CD4-positive, alpha-beta memory T cell (primary cell): ENCODE measurements around the gene DPEP3. TPM values are rescaled to one million over a fixed set of nuclear protein-coding genes. Genes with fewer than 3 reads are reported as not detected.
A peak's percentile ranks its signal among the peaks of the same experiment; 100 is the strongest.

ENCODE experiments used
- CTCF ChIA-PET: fragments of 350-600 bp; sonication (Branson Sonifier 250); formaldehyde crosslinking; loops from one replicate; lab custom pipeline; 2021; ENCODE audit warnings: inconsistent platforms; ENCODE audit not compliant: partially characterized antibody; lab: Charles Lee
- POLR2A ChIA-PET: fragments of 350-600 bp; sonication (Branson Sonifier 250); formaldehyde crosslinking; loops from one replicate; lab custom pipeline; 2021; ENCODE audit not compliant: partially characterized antibody; lab: Charles Lee
- DNase-seq, 5 donors: peaks; one replicate each; pipeline versions ENCODE4 v3.0.0 to v3.0.0-alpha.2; 2020 to 2022; ENCODE audit warnings: mixed read lengths in 1 of 5
- H3K27ac ChIP-seq: one replicate; pipeline ENCODE4 v1.7.0; 2013; ENCODE audit warnings: low read depth, low read length
- H3K27me3 ChIP-seq: 2 replicates; pipeline ENCODE4 v1.7.0; 2013; ENCODE audit warnings: mild to moderate bottlenecking, low read length, moderate library complexity; ENCODE audit not compliant: insufficient read depth
- H3K36me3 ChIP-seq: 2 replicates; pipeline ENCODE4 v1.7.0; 2013; ENCODE audit warnings: mild to moderate bottlenecking, low read length, moderate library complexity; ENCODE audit not compliant: insufficient read depth
- H3K4me1 ChIP-seq: 2 replicates; pipeline ENCODE4 v1.7.0; 2013; ENCODE audit warnings: mild to moderate bottlenecking, low read length, moderate library complexity; ENCODE audit not compliant: insufficient read depth
- H3K4me3 ChIP-seq, 2 donors: one replicate each; pipeline ENCODE4 v1.7.0; 2013; ENCODE audit warnings: low read length in 2 of 2, mild to moderate bottlenecking in 1 of 2
- H3K9me3 ChIP-seq, 2 donors: one replicate each; pipeline ENCODE4 v1.7.0; 2013; ENCODE audit warnings: low read length in 2 of 2, control low read depth in 1 of 2; ENCODE audit not compliant: control insufficient read depth in 1 of 2
- H3K27ac Mint-ChIP-seq, 7 donors: one replicate each; pipeline ENCODE4 v1.8.0; 2020 to 2021; ENCODE audit warnings: mixed read lengths in 7 of 7, mild to moderate bottlenecking in 6 of 7, inconsistent platforms in 3 of 7, moderate library complexity in 3 of 7
- H3K27me3 Mint-ChIP-seq, 2 donors: one replicate each; pipeline ENCODE4 v1.8.0; 2020 to 2021; ENCODE audit warnings: mixed read lengths in 2 of 2
- H3K36me3 Mint-ChIP-seq, 2 donors: one replicate each; pipeline ENCODE4 v1.8.0; 2020 to 2021; ENCODE audit warnings: mixed read lengths in 2 of 2, inconsistent platforms in 1 of 2, mild to moderate bottlenecking in 1 of 2
- H3K4me1 Mint-ChIP-seq, 4 donors: one replicate each; pipeline ENCODE4 v1.8.0; 2020 to 2021; ENCODE audit warnings: mixed read lengths in 4 of 4, mild to moderate bottlenecking in 1 of 4
- H3K4me3 Mint-ChIP-seq, 8 donors: one replicate each; pipeline ENCODE4 v1.8.0; 2020 to 2021; ENCODE audit warnings: mixed read lengths in 8 of 8, mild to moderate bottlenecking in 7 of 8, moderate library complexity in 6 of 8, inconsistent platforms in 3 of 8
- H3K9me3 Mint-ChIP-seq, 8 donors: one replicate each; pipeline ENCODE4 v1.8.0; 2020 to 2021; ENCODE audit warnings: mixed read lengths in 8 of 8, mild to moderate bottlenecking in 5 of 8, inconsistent platforms in 3 of 8, moderate library complexity in 1 of 8
- intact Hi-C: fragments of 100-400 bp; cut with micrococcal nuclease; formaldehyde crosslinking; loops from one replicate; pipeline ENCODE4 v1.15.1; 2023
- polyA plus RNA-seq, 2 donors: library from polyadenylated mRNA; unstranded; fragments of 300-500 nt; fragmentation: Illumina TruSeq; gene quantifications; one replicate each; pipeline ENCODE4 v1.2.3, GENCODE V29; 2021
- total RNA-seq, 2 experiments: library from RNA; stranded (reverse); gene quantifications; one replicate each; pipeline ENCODE4 v1.2.3, GENCODE V29; 2021

Gene DPEP3
- total and polyA plus RNA-seq, 4 experiments from 2014 or later: 0.91 to 1.2 TPM; not detected in 2

DNA sequence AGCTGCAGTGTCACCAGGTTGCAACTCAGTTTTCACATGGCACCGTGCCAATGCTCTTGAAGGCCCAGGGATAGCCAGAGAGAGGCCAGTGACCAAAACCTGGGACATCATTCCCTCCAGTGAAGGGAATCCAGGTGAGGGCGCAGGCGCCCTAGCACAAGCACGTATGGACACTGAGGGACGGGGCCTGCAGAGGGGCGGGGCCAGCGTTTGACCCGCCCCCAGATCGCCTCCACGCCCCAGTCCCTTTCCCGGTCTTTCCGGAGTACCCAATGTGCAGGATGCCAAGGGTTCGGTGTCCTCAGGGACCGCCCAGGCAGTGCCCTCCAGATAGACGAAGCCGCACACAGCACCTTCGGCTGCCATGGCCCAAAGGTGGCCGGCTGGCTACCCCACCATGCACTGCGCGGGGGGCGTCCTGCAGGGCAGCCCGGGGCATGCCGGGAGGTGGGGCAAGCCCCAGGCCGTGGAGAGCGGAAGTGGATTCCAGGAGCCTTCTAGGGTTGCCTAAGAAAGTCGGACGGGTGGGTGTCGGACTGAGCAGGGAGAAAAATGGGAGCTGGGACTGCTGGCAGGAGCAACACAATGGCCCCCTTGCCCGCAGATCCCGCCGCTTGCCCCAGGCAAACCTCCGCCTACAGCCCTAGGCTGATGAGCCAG lies 16.5 kb downstream of the DPEP3 start:
- no peak overlapping the region for H3K27ac Mint-ChIP-seq
- no peaks in the 10 kb centered on the region for H3K27me3 Mint-ChIP-seq
- no peaks in the 10 kb centered on the region for H3K9me3 Mint-ChIP-seq
- H3K4me1 Mint-ChIP-seq: peaks cover 9 to 28% (median 15%) of the 10 kb centered on the region in 4 donors
- Histone ChIP-seq H3K4me1 (peaks cover 17% of the 10 kb centered on the region), H3K27ac (no peak overlapping the region), H3K4me3 (no peak overlapping the region), H3K27me3 (no peaks in the 10 kb centered on the region), H3K36me3 (peaks cover 13% of the 10 kb centered on the region), H3K9me3 (no peaks in the 10 kb centered on the region)
- ChIA-PET CTCF (interaction anchor here (0.8 to 1.7 kb wide), 3 partner anchors 21 to 101 kb away, joined by 3 to 4 read pairs (median 3); no protein-coding TSS in a partner anchor), POLR2A (interaction anchor here (1.0 kb wide), 1 partner anchor 23 kb away, joined by 4 read pairs; no protein-coding TSS in a partner anchor)
- H3K4me3 Mint-ChIP-seq: no peak overlapping the region
- no peak for DNase-seq
- intact Hi-C loops: no loop called here
- peaks cover 9 to 14% of the 10 kb centered on the region in 2 donors for H3K36me3 Mint-ChIP-seq

DNA sequence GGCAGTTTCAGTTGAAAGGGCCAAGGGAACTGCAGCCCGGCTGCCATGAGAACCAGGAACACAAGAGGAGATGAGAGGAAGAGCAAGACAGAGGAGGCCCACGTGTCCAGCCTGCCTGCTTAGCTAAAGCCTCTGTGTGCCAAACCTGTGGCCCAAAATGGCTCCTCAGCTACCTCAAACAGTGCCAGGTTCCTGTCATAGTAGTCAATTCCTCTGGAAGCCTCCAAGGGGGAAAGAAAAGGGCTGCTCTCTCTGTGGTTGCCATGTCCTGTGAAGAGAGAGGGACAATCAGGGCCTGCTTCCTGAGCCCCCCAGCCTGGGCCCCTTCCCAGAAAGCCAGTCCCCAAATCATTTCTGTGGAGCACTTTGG lies 17.0 kb downstream of the DPEP3 start:
- no peaks in the 10 kb centered on the region for H3K9me3 ChIP-seq
- H3K4me1 ChIP-seq: peaks cover 17% of the 10 kb centered on the region
- H3K27ac ChIP-seq: no peak overlapping the region
- Mint-ChIP-seq H3K4me1 (peaks cover 9 to 28% (median 15%) of the 10 kb centered on the region in 4 donors), H3K27ac (no peak overlapping the region), H3K9me3 (peaks cover 0 to 1% (median 0%) of the 10 kb centered on the region in 8 donors), H3K27me3 (no peaks in the 10 kb centered on the region), H3K36me3 (peaks cover 12 to 19% of the 10 kb centered on the region in 2 donors), H3K4me3 (peak overlapping the region in 1 of 8 donors; percentile 20)
- no peak for DNase-seq
- intact Hi-C loops: no loop called here
- H3K4me3 ChIP-seq: no peak overlapping the region
- H3K27me3 ChIP-seq: no peaks in the 10 kb centered on the region
- CTCF ChIA-PET: interaction anchor here (0.6 to 1.7 kb wide), 3 partner anchors 21 to 97 kb away, joined by 3 read pairs; no protein-coding TSS in a partner anchor
- H3K36me3 ChIP-seq: peaks cover 18% of the 10 kb centered on the region
- POLR2A ChIA-PET: interaction anchor here (0.9 to 1.0 kb wide), 2 partner anchors 22 to 27 kb away, joined by 3 to 4 read pairs; no protein-coding TSS in a partner anchor

- peaks cover 9% of the 10 kb centered on the region for H3K4me1 ChIP-seq
- Mint-ChIP-seq H3K4me1 (peaks cover 3 to 20% (median 8%) of the 10 kb centered on the region in 4 donors), H3K36me3 (peaks cover 10 to 20% of the 10 kb centered on the region in 2 donors), H3K27me3 (no peaks in the 10 kb centered on the region), H3K9me3 (peaks cover 0 to 2% (median 0%) of the 10 kb centered on the region in 8 donors), H3K27ac (peak overlapping the region in 1 of 7 donors; percentile 65), H3K4me3 (no peak overlapping the region)
- intact Hi-C loops: no loop called here
- CTCF ChIA-PET: interaction anchor here (1.2 kb wide), 1 partner anchor 146 kb away, joined by 6 read pairs; no protein-coding TSS in a partner anchor
- peaks cover 18% of the 10 kb centered on the region for H3K36me3 ChIP-seq
- H3K4me3 ChIP-seq: no peak overlapping the region
- no peak for DNase-seq
- H3K9me3 ChIP-seq: no peaks in the 10 kb centered on the region
- POLR2A ChIA-PET: interaction anchor here (0.6 kb wide), 1 partner anchor 21 kb away, joined by 3 read pairs; no protein-coding TSS in a partner anchor
- H3K27ac ChIP-seq: no peak overlapping the region
- H3K27me3 ChIP-seq: no peaks in the 10 kb centered on the region
Observed at GRCh38 chr16:67962135-67962534, 18.2 kb downstream of the DPEP3 start.

DNA sequence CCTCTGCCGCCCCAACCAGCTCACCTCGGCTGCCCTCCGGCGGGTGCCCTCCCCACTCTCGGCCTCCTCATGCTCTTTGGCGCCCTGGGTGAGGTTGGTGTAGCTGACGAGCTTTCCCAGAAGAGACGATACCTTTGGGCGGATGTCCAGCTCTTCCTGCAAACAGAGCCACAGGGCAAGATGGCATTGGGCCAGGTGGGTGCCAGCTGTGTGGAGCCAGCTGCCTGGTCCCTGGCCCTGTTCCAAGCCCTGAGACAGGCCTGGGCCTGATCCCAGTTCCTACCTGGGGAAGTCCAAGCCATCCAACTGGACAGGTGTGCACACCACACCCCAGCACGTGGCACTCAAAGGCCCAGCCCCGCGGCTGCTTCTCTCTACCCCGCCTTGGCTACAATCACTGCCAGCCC lies 18.7 kb downstream of the DPEP3 start:
- no peak for DNase-seq
- Histone ChIP-seq H3K4me1 (peaks cover 3% of the 10 kb centered on the region), H3K36me3 (peaks cover 18% of the 10 kb centered on the region), H3K9me3 (no peaks in the 10 kb centered on the region), H3K27ac (no peak overlapping the region), H3K27me3 (no peaks in the 10 kb centered on the region), H3K4me3 (no peak overlapping the region)
- intact Hi-C loops: no loop called here
- ChIA-PET POLR2A (no interaction called here), CTCF (interaction anchor here (1.2 kb wide), 1 partner anchor 145 kb away, joined by 6 read pairs; no protein-coding TSS in a partner anchor)
- Mint-ChIP-seq H3K9me3 (peaks cover 0 to 2% (median 0%) of the 10 kb centered on the region in 8 donors), H3K36me3 (peaks cover 10 to 20% of the 10 kb centered on the region in 2 donors), H3K27ac (no peak overlapping the region), H3K4me1 (peaks cover 0 to 14% (median 3%) of the 10 kb centered on the region in 4 donors), H3K4me3 (no peak overlapping the region), H3K27me3 (no peaks in the 10 kb centered on the region)

- Mint-ChIP-seq H3K27me3 (no peaks in the 10 kb centered on the region), H3K36me3 (peaks cover 8 to 20% of the 10 kb centered on the region in 2 donors), H3K4me3 (no peak overlapping the region), H3K27ac (no peak overlapping the region), H3K4me1 (peaks cover 0 to 5% (median 2%) of the 10 kb centered on the region in 4 donors), H3K9me3 (peaks cover 0 to 2% (median 0%) of the 10 kb centered on the region in 8 donors)
- H3K27ac ChIP-seq: no peak overlapping the region
- POLR2A ChIA-PET: interaction anchor here (0.9 to 1.3 kb wide), 3 partner anchors 10 to 26 kb away, joined by 3 to 6 read pairs (median 4); partner anchors contain the start of gene PSMB10
- H3K4me3 ChIP-seq: no peak overlapping the region
- no peaks in the 10 kb centered on the region for H3K4me1 ChIP-seq
- peaks cover 18% of the 10 kb centered on the region for H3K36me3 ChIP-seq
- H3K27me3 ChIP-seq: no peaks in the 10 kb centered on the region
- intact Hi-C loops: no loop called here
- CTCF ChIA-PET: interaction anchor here (0.5 to 1.9 kb wide), 3 partner anchors 19 to 109 kb away, joined by 3 to 9 read pairs (median 3); no protein-coding TSS in a partner anchor
- DNase-seq: no peak
- no peaks in the 10 kb centered on the region for H3K9me3 ChIP-seq
Observed at GRCh38 chr16:67959536-67960329, 20.6 kb downstream of the DPEP3 start.

DNA sequence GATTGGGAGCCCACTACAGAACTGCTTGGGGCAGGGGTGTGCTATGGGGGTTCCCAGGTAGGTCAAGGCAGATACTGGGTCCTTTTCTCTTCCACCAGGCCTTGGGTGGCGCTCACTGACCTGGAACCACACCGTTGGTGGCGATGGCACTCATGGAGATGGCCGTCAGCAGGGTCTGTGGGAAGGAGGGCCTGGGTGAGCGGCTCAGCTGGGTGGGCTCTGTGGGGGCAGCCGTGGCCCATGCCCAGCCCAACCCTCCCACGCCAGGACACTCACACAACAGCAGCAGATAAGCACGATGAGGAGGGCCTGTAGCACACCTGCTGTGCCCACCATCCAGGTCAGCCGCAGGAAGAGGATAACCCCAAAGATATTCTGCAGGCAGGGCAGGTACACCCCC lies 22.7 kb downstream of the DPEP3 start:
- H3K36me3 ChIP-seq: peaks cover 23% of the 10 kb centered on the region
- Mint-ChIP-seq H3K4me1 (peaks cover 0 to 1% (median 0%) of the 10 kb centered on the region in 4 donors), H3K9me3 (peaks cover 0 to 2% (median 0%) of the 10 kb centered on the region in 8 donors), H3K36me3 (peaks cover 12 to 15% of the 10 kb centered on the region in 2 donors), H3K27me3 (no peaks in the 10 kb centered on the region), H3K4me3 (no peak overlapping the region), H3K27ac (no peak overlapping the region)
- intact Hi-C loops: no loop called here
- no peaks in the 10 kb centered on the region for H3K27me3 ChIP-seq
- ChIA-PET CTCF (interaction anchor here (0.7 kb wide), 1 partner anchor 16 kb away, joined by 3 read pairs; no protein-coding TSS in a partner anchor), POLR2A (no interaction called here)
- H3K27ac ChIP-seq: no peak overlapping the region
- no peaks in the 10 kb centered on the region for H3K4me1 ChIP-seq
- H3K4me3 ChIP-seq: no peak overlapping the region
- DNase-seq: no peak
- no peaks in the 10 kb centered on the region for H3K9me3 ChIP-seq
